GM12873 (cell line): ENCODE data around the gene NOL12.

Source experiments
- CTCF ChIP-seq: IDR thresholded peaks from 2 replicates; pipeline ENCODE4 v1.5.1; 2012; ENCODE audit warnings: low read depth, mild to moderate bottlenecking, moderate library complexity, low read length, control low read depth; ENCODE audit not compliant: insufficient read depth; ENCODE audit errors: missing control alignments

NOL12 gene

GRCh38 chr22:37708580-37709444 lies 22.7 kb downstream of the NOL12 start:
- no peak for TF ChIP-seq CTCF

- no peak for TF ChIP-seq CTCF
These were observed 23.3 kb downstream of the NOL12 start for GRCh38 chr22:37709445-37709765.

- TF ChIP-seq CTCF, result no peak
These were observed 24.5 kb downstream of the NOL12 start for GRCh38 chr22:37710675-37711074.

GRCh38 chr22:37711490-37711889 lies 25.3 kb downstream of the NOL12 start:
- no peak for TF ChIP-seq CTCF

GRCh38 chr22:37713761-37714160 lies 27.6 kb downstream of the NOL12 start:
- TF ChIP-seq CTCF, result no peak

- no peak for TF ChIP-seq CTCF
These were observed 28.5 kb downstream of the NOL12 start for GRCh38 chr22:37714634-37715033.

- no peak for TF ChIP-seq CTCF
These were observed 29.6 kb downstream of the NOL12 start for GRCh38 chr22:37715760-37716159.
